ENCODE data around the gene FURIN.
"Not testable (repeated sequence)": the region's sequence is repeated elsewhere in the genome, so short reads cannot be mapped to it uniquely, and the experiment has no call there.

Gene FURIN

GRCh38 chr15:90870354-90871138, 2.2 kb downstream of the FURIN start:
- DNase-seq (ENCODE audit: low spot score), result no peak

GRCh38 chr15:90871139-90871715, 2.8 kb downstream of the FURIN start:
- no peak for DNase-seq (ENCODE audit: low spot score)

- no peak for DNase-seq (ENCODE audit: low spot score)
Measured at GRCh38 chr15:90871716-90872485, 3.5 kb downstream of the FURIN start.

GRCh38 chr15:90872486-90873184, 4.2 kb downstream of the FURIN start:
- peak; percentile 33 for DNase-seq (ENCODE audit: low spot score)

- no peak for DNase-seq (ENCODE audit: low spot score)
Measured at GRCh38 chr15:90873488-90873997, 5.2 kb downstream of the FURIN start.

- DNase-seq (ENCODE audit: low spot score), result no peak
Measured at GRCh38 chr15:90873998-90874605, 5.7 kb downstream of the FURIN start.

GRCh38 chr15:90874986-90875385, 6.6 kb downstream of the FURIN start:
- not testable (repeated sequence) for DNase-seq (ENCODE audit: low spot score)

- DNase-seq (ENCODE audit: low spot score), result no peak
Measured at GRCh38 chr15:90875549-90875981, 7.2 kb downstream of the FURIN start.

GRCh38 chr15:90876046-90876445, 7.7 kb downstream of the FURIN start:
- DNase-seq (ENCODE audit: low spot score), result no peak

GRCh38 chr15:90876512-90877170, 8.3 kb downstream of the FURIN start:
- no peak for DNase-seq (ENCODE audit: low spot score)

- no peak for DNase-seq (ENCODE audit: low spot score)
Measured at GRCh38 chr15:90877315-90877714, 8.9 kb downstream of the FURIN start.

GRCh38 chr15:90877996-90878395, 9.6 kb downstream of the FURIN start:
- no peak for DNase-seq (ENCODE audit: low spot score)

- DNase-seq (ENCODE audit: low spot score), result no peak
Measured at GRCh38 chr15:90878660-90879059, 10.3 kb downstream of the FURIN start.

- DNase-seq (ENCODE audit: low spot score), result no peak
Measured at GRCh38 chr15:90879730-90880366, 11.5 kb downstream of the FURIN start.

- no peak for DNase-seq (ENCODE audit: low spot score)
Measured at GRCh38 chr15:90880381-90881145, 12.2 kb downstream of the FURIN start.

GRCh38 chr15:90881181-90881977, 13.0 kb downstream of the FURIN start:
- DNase-seq (ENCODE audit: low spot score), result no peak

- no peak for DNase-seq (ENCODE audit: low spot score)
Measured at GRCh38 chr15:90881978-90882721, 13.8 kb downstream of the FURIN start.

Measured in CD4-positive, alpha-beta T cell treated with Interleukin-15 for 4 hours (primary cell).